Right lobe of liver (tissue), 4 donors: ENCODE measurements around the gene XDH.

Experiments
- POLR2A ChIP-seq: fragments of 450-650 bp; IDR thresholded peaks from one replicate; pipeline ENCODE4 v1.6.1; 2017; ENCODE audit warnings: antibody characterized with exemption, mild to moderate bottlenecking
- TF ChIP-seq, protein P1 (sequence below), 4 donors: fragments of 200-600 bp in 3 of 4; fragments of 450-650 bp in 1 of 4; IDR thresholded peaks; one replicate each; pipeline versions ENCODE4 v1.5.1 to v1.8.0; 2016 to 2022; ENCODE audit warnings: antibody characterized with exemption in 4 of 4, mild to moderate bottlenecking in 2 of 4
- donor health status: DM: no; HTN: no; CAD: no.
- donor health status: DM: no; HTN: no; CAD: no.
- donor health status: DM: no; HTN: yes; CAD: no.

GRCh38 chr2:31413025-31413424 lies 1.5 kb downstream of the XDH start:
- TF ChIP-seq, protein P1, sequence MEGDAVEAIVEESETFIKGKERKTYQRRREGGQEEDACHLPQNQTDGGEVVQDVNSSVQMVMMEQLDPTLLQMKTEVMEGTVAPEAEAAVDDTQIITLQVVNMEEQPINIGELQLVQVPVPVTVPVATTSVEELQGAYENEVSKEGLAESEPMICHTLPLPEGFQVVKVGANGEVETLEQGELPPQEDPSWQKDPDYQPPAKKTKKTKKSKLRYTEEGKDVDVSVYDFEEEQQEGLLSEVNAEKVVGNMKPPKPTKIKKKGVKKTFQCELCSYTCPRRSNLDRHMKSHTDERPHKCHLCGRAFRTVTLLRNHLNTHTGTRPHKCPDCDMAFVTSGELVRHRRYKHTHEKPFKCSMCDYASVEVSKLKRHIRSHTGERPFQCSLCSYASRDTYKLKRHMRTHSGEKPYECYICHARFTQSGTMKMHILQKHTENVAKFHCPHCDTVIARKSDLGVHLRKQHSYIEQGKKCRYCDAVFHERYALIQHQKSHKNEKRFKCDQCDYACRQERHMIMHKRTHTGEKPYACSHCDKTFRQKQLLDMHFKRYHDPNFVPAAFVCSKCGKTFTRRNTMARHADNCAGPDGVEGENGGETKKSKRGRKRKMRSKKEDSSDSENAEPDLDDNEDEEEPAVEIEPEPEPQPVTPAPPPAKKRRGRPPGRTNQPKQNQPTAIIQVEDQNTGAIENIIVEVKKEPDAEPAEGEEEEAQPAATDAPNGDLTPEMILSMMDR (IDR thresholded peaks at IDR 0.05), result no peak
- TF ChIP-seq POLR2A, result no peak
